HUES64 (cell line): ENCODE data around the gene COA6.
"Not testable (repeated sequence)": the region's sequence is repeated elsewhere in the genome, so short reads cannot be mapped to it uniquely, and the experiment has no call there.

ENCODE experiments used
- H3K27ac ChIP-seq: 2 replicates; pipeline ENCODE4 v1.7.0; 2013; ENCODE audit warnings: low read depth, low read length, inconsistent platforms
- H3K27me3 ChIP-seq: 2 replicates; pipeline ENCODE4 v1.6.1; 2013; ENCODE audit warnings: mild to moderate bottlenecking, low read length; ENCODE audit not compliant: insufficient read depth
- H3K36me3 ChIP-seq: 2 replicates; pipeline ENCODE4 v1.6.1; 2013; ENCODE audit warnings: mild to moderate bottlenecking, low read length; ENCODE audit not compliant: insufficient read depth
- H3K4me1 ChIP-seq: 2 replicates; pipeline ENCODE4 v1.6.1; 2013; ENCODE audit warnings: mild to moderate bottlenecking, low read length, moderate library complexity; ENCODE audit not compliant: insufficient read depth
- H3K4me3 ChIP-seq: 2 replicates; pipeline ENCODE4 v1.5.1; 2013; ENCODE audit warnings: mild to moderate bottlenecking, low read length, moderate library complexity
- H3K9ac ChIP-seq: 2 replicates; pipeline ENCODE4 v1.6.1; 2013; ENCODE audit warnings: mild to moderate bottlenecking, low read depth, low read length
- H3K9me3 ChIP-seq: 2 replicates; pipeline ENCODE4 v1.6.1; 2013; ENCODE audit warnings: low read depth, low read length; ENCODE audit not compliant: insufficient read depth
- WGBS: fragments of 150-250, 120-280 bp; methylation state at CpG from one replicate; pipeline ENCODE4 v1.1.7; 2013; ENCODE audit warnings: missing lambda C conversion rate; 5-methylcytosine and 5-hydroxymethylcytosine counted together

Gene COA6

DNA sequence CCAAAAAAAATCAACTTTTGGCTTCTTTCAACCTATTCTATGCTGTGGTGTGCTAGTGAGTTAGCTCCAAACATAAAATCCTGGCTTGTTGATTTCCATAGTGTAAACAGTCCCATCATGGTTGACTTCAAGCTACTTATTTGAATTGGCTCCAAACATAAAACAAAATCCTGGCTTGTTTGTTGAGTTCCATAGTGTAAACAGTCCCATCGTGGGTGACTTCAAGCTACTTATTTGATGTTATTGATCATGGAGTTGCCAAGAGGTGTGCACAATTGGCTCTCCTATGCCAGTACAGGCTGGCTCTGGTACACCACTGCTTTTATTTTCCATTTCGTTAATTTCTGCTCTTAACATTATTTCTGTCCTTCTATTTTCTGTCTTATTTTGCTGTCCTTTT, 1.8 kb upstream of the COA6 start:
- no peak overlapping the region for H3K4me3 ChIP-seq
- WGBS: 87% methylated on average over 2 of the region's 2 CpGs

DNA sequence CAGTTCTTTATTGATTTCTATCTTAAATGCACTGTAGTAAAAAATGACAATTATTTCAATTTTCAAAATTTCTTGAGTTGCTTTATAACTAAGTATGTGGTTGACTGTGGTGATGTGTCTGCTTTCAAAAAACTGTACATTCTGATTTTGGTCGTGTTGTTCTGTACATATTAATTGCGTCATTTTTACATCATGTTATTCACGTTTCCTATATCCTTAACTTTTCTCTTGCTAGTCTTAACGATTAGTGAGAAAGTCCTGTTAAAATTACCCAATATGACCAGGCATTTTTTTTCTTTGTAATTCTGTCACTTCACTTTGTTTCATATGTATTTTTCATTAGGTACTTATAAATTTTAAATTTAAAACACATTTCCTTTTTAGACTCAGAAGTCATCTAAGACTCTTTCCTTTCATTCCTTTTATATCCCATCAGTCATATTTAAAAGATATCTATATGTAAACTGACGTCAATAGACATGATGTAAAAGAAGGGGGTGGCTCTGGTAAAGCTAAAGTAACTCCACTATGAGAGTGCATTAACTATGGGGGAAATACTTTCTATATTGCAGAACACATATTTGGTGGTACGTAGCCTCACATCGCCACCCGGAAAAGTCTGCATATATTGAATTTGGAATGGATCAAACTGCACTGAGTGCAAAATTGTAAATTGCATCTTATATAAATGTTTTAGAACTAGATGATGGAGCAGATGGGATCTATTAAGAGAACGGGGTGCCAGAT, 1.1 kb upstream of the COA6 start:
- Histone ChIP-seq H3K9ac (peak overlapping the region; percentile 85), H3K4me1 (peaks cover 3% of the 10 kb centered on the region; the same call in 1 of the 2 replicates), H3K36me3 (peaks cover 18% of the 10 kb centered on the region), H3K4me3 (peak overlapping the region; percentile 89), H3K9me3 (no peaks in the 10 kb centered on the region), H3K27ac (no peak overlapping the region), H3K27me3 (no peaks in the 10 kb centered on the region; the same call in 1 of the 2 replicates)
- WGBS: 95% methylated on average over 7 of the region's 9 CpGs

More for the DNA sequence above, 1.8 kb upstream of the COA6 start:
- Histone ChIP-seq H3K27me3 (no peaks in the 10 kb centered on the region; the same call in 1 of the 2 replicates), H3K9me3 (no peaks in the 10 kb centered on the region), H3K9ac (no peak overlapping the region), H3K4me1 (peaks cover 3% of the 10 kb centered on the region; the same call in 1 of the 2 replicates), H3K27ac (no peak overlapping the region), H3K36me3 (peaks cover 13% of the 10 kb centered on the region)

DNA sequence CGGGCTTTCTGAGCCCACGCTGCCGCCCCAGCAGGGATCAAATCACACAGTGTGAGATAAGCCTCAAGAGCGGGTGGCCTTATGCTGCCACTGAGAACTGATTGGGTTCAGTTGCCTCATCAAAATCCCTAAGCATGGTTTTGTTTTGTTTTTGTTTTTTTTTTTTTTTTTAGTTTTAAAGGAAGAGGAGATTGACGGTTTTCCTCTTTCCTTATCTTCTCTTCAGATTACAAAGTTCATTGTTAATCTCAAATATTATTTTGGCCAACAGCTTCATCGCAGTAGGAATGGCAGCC, 651 bp downstream of the COA6 start:
- Histone ChIP-seq H3K9ac (peak overlapping the region; percentile 85), H3K4me1 (peaks cover 3% of the 10 kb centered on the region; the same call in 1 of the 2 replicates), H3K36me3 (peaks cover 34% of the 10 kb centered on the region), H3K9me3 (no peaks in the 10 kb centered on the region), H3K27me3 (no peaks in the 10 kb centered on the region), H3K27ac (peak overlapping the region; percentile 84), H3K4me3 (peak overlapping the region; percentile 89)
- WGBS: 10% methylated on average over 5 of the region's 6 CpGs

DNA sequence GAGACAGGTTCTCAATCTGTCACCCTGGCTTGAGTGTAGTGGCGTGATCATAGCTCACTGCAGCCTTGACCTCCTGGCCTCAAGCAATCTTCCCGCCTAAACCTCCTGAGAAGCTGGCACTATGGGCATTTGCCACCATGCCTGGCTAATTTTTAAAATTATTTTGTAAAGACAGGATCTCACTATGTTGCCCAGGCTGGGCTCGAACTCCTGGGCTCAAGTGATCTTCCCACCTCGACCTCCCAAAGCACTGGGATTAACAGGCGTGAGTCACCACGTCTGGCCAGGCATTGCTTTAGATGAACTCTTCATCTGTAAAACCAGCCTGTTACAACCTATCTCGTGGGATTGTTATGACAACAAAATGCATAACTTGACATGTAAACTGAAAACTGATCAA, 2.4 kb downstream of the COA6 start:
- Histone ChIP-seq H3K4me3 (no peak overlapping the region), H3K4me1 (peaks cover 3% of the 10 kb centered on the region; the same call in 1 of the 2 replicates), H3K36me3 (peaks cover 51% of the 10 kb centered on the region), H3K27me3 (no peaks in the 10 kb centered on the region), H3K9me3 (no peaks in the 10 kb centered on the region), H3K27ac (no peak overlapping the region), H3K9ac (no peak overlapping the region)
- WGBS: 95% methylated on average over 7 of the region's 7 CpGs

DNA sequence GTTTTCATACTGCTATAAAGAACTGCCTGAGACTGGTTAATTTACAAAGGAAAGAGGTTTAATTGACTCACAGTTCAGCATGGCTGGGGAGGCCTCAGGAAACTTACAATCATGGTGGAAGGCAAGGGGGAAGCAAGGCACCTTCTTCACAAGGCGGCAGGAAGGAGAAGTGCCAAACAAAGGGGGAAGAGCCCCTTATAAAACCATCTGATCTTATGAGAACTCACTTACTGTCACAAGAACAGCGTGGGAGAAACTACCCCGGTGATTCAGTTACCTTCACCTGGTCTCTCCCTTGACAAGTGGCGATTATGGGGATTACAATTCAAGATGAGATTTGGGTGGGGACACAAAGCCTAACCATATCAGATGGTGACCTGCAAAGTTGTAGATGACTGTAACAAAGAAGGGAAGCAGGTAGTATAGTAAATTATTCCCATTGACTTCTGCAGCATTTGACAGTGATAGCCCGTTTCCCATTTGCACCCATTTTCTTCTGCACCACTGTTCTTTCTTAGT, 6.4 kb downstream of the COA6 start:
- H3K4me3 ChIP-seq, H3K27ac ChIP-seq, H3K4me1 ChIP-seq, H3K9me3 ChIP-seq, H3K27me3 ChIP-seq, H3K9ac ChIP-seq: not testable (repeated sequence)
- 98% methylated on average over 5 of the region's 5 CpGs for WGBS
- H3K36me3 ChIP-seq: peaks cover 67% of the 10 kb centered on the region

DNA sequence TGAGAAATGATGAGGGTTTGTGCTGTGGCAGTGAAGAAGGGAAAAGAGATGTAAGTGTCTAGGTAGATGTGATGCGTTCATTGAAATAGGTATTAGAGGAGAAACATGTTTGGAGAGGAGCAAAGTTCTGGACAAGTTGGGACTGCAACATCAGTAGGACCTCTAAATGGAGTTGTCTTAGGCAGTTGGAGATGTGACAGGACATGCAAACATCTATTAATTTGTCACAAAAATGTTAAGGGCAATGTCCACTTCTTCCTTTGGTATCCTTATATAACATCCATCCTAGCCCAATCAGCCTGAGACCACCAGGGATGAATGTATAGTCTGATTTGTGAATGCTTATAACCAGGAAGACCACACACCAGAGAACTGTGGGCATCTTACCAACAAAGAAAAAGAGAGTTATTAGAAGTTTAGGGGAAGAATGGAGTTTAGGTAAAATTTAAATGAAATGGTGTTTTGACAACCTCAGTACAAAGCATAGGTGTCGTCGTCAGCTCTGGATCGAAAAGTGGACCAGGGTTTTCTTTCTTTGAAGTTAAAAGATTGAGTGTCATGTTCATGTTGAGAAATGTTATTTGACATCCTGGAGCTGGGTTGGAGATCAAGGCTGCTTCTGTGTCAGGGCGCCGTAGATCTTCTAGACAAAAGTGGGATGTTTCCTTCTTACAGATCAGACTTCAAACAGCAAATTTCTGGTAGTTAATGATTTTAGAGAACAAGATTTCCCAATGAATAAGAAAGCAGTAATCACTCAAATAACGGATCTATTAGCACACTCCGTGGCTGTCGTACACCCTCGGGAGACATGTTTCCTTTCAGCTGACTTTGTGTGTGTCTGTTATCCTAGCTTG, 8.7 kb downstream of the COA6 start:
- no peaks in the 10 kb centered on the region for H3K4me1 ChIP-seq
- no peaks in the 10 kb centered on the region for H3K9me3 ChIP-seq
- 97% methylated on average over 10 of the region's 10 CpGs for WGBS
- H3K4me3 ChIP-seq: no peak overlapping the region
- H3K27ac ChIP-seq: no peak overlapping the region
- no peak overlapping the region for H3K9ac ChIP-seq
- H3K27me3 ChIP-seq: no peaks in the 10 kb centered on the region
- H3K36me3 ChIP-seq: peaks cover 58% of the 10 kb centered on the region

DNA sequence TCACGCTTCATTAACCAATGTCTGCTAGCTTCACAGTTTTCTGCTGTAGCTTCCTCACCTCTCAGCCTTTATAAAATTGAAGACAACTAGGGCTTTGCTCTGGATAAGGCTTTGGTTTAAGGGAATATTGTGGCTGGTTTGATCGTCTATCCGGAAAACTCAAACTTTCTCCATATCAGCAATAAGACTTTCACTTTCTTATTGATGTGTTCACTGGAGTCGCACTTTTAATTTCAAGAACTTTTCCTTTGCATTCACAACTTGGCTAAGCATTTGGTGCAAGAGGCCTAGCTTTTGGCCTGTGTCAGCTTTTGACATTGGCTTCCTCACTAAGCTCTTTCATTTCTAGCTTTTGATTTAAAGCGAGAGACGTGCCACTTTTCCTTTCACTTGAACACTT, 12.9 kb downstream of the COA6 start:
- Histone ChIP-seq H3K9ac (no peak overlapping the region), H3K4me1 (no peaks in the 10 kb centered on the region), H3K9me3 (no peaks in the 10 kb centered on the region), H3K36me3 (peaks cover 24% of the 10 kb centered on the region), H3K4me3 (no peak overlapping the region), H3K27me3 (no peaks in the 10 kb centered on the region), H3K27ac (no peak overlapping the region)
- 98% methylated on average over 6 of the region's 6 CpGs for WGBS

DNA sequence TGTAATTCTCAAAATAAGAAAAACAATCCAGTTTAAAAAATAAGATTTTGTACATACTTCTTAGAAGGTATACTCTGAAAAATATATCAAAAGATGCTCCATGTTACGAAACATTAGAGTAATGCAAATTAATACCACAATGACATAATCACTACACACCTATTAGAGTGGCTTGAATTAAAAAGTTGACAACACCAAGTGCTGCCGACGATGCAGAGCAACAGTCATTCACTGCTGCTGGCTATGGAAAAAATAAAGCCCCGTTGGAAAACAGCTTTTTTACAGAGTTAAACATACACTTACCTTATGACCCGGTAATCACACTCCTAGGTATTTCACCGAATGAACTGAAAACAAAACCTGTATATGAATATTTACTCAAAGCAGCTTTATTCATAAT, 14.8 kb downstream of the COA6 start:
- 86% methylated on average over 6 of the region's 6 CpGs for WGBS
- no peaks in the 10 kb centered on the region for H3K9me3 ChIP-seq
- H3K9ac ChIP-seq: no peak overlapping the region
- H3K27me3 ChIP-seq: no peaks in the 10 kb centered on the region
- H3K36me3 ChIP-seq: peaks cover 41% of the 10 kb centered on the region
- H3K27ac ChIP-seq: no peak overlapping the region
- H3K4me1 ChIP-seq: no peaks in the 10 kb centered on the region
- H3K4me3 ChIP-seq: no peak overlapping the region

DNA sequence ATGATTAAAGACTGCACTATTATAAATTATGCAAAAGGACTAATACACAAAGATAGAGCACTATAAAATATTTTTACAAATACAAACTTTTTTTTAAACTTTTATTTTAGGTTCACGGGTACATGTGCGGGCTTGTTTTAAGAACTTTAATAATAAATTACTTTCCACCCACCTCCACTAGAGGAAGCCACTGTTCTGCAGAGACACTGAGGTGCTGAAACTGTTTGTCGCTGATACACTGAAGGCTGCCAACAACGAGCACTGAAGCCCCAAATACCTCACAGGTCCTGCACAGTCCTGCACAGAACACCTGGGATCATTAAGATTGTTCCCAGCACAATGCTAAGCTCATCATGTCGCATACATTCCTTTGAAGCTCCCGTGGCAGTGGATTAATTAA, 19.9 kb downstream of the COA6 start:
- H3K27ac ChIP-seq: no peak overlapping the region
- 97% methylated on average over 6 of the region's 6 CpGs for WGBS
- no peaks in the 10 kb centered on the region for H3K4me1 ChIP-seq
- H3K36me3 ChIP-seq: peaks cover 39% of the 10 kb centered on the region
- no peaks in the 10 kb centered on the region for H3K9me3 ChIP-seq
- H3K9ac ChIP-seq: no peak overlapping the region
- no peaks in the 10 kb centered on the region for H3K27me3 ChIP-seq
- no peak overlapping the region for H3K4me3 ChIP-seq

DNA sequence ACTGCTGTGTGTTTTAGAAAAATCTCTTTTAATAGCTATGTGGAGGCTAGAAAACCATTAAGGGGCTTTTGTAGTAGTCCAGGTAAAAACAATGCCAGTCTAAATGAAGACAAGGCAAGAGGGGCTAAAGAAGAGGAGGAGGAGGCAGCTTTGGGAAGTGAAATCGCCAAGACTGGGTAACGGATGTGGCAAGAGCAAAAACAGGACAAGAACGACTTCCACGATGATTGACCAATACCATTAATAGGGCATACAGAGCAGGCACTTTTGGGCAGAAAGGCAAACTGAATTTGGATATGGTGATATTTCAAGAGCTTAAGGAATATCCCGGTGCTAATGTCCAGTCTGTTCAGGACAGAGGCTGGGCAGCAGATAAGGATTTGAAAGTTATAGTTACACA, 22.0 kb downstream of the COA6 start:
- H3K9ac ChIP-seq: no peak overlapping the region
- peaks cover 44% of the 10 kb centered on the region for H3K36me3 ChIP-seq
- no peaks in the 10 kb centered on the region for H3K27me3 ChIP-seq
- no peaks in the 10 kb centered on the region for H3K9me3 ChIP-seq
- H3K27ac ChIP-seq: no peak overlapping the region
- WGBS: 94% methylated on average over 5 of the region's 5 CpGs
- H3K4me1 ChIP-seq: no peaks in the 10 kb centered on the region
- no peak overlapping the region for H3K4me3 ChIP-seq

DNA sequence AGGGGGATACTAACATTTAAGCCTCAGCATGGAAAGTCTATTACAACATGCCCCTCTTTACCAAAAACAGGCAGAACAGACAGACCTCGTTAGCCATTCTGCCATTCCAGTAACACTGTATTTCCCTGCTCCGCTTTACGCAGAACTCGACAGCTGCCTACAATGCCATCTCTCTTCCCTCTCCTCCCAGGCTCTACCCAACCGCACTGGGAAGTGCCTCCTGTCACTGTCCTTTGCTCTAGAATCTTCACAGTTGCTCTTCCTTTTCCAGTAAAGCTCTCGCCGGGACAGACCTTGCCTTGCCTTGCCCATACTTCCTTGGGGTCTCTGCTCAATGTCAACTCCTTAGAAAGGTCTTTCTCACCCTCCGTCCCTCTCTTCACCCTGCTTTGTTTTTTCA, 22.8 kb downstream of the COA6 start:
- no peaks in the 10 kb centered on the region for H3K9me3 ChIP-seq
- no peak overlapping the region; the same call in 1 of the 2 replicates for H3K9ac ChIP-seq
- H3K27me3 ChIP-seq: no peaks in the 10 kb centered on the region
- H3K27ac ChIP-seq: no peak overlapping the region
- WGBS: 93% methylated on average over 8 of the region's 8 CpGs
- H3K36me3 ChIP-seq: peaks cover 48% of the 10 kb centered on the region
- H3K4me3 ChIP-seq: no peak overlapping the region
- no peaks in the 10 kb centered on the region for H3K4me1 ChIP-seq
